ENCODE data around the gene TBC1D16.
"Not testable (repeated sequence)": the region's sequence is repeated elsewhere in the genome, so short reads cannot be mapped to it uniquely, and the experiment has no call there.

Gene TBC1D16

GRCh38 chr17:79910985-79911361, 124.7 kb downstream of the TBC1D16 start:
- no peaks in the 10 kb centered on the region for H3K36me3 ChIP-seq (ENCODE audit: control insufficient read depth, insufficient read depth, low read length)
- H3K4me1 ChIP-seq (ENCODE audit: control insufficient read depth, insufficient read depth, low read length): no peaks in the 10 kb centered on the region
- no peaks in the 10 kb centered on the region for H3K27me3 ChIP-seq (ENCODE audit: control insufficient read depth, insufficient read depth, low read length)
- H3K27ac ChIP-seq (ENCODE audit: low read depth, low read length): no peak overlapping the region
- H3K4me3 ChIP-seq (ENCODE audit: low read length): no peak overlapping the region
- H3K9ac ChIP-seq (ENCODE audit: low read length): no peak overlapping the region

DNA sequence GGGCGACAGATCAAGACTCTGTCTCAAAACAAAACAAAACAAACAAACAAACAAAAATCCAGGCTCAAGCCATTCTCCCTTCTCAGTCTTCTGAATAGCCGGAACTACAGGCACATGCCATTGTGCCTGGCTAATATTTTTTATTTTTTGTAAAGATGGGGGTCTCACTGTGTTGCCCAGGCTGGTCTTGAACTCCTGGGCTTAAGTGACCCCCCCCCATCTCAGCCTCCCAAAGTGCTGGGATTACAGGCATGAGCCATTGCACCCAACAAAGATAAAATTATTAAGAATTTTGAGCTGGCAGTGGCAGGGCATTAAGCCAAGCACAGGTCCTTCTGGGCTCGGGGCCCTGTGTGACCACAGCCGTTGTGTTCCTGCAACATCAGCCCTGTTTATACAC, 126.6 kb downstream of the TBC1D16 start:
- no peaks in the 10 kb centered on the region for H3K4me1 ChIP-seq (ENCODE audit: control insufficient read depth, insufficient read depth, low read length)
- no peaks in the 10 kb centered on the region for H3K27me3 ChIP-seq (ENCODE audit: control insufficient read depth, insufficient read depth, low read length)
- no peak overlapping the region for H3K9ac ChIP-seq (ENCODE audit: low read length)
- no peaks in the 10 kb centered on the region for H3K36me3 ChIP-seq (ENCODE audit: control insufficient read depth, insufficient read depth, low read length)
- no peak overlapping the region for H3K27ac ChIP-seq (ENCODE audit: low read depth, low read length)
- no peak overlapping the region for H3K4me3 ChIP-seq (ENCODE audit: low read length)

DNA sequence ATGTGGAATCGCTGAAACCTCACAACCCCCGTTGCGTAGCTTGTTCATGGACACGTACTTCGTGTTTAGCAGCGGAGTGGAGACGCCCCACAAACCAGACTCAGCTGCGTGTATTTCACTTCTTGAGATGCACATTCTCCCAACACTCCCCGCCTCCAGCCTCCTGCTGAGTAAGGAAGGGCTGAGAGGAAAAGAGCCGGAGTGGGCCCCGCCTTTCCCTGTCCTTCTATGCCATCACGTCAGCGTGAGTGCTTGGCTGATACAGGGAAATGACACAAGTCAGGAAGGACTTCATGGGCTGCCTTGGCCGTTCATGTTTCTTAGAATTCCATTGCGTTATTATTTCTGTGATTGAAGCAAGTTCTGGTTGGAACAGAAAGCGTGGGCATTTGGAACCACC, 127.8 kb downstream of the TBC1D16 start:
- Histone ChIP-seq H3K4me1 (ENCODE audit: control insufficient read depth, insufficient read depth, low read length) (no peaks in the 10 kb centered on the region), H3K4me3 (ENCODE audit: low read length) (no peak overlapping the region)

DNA sequence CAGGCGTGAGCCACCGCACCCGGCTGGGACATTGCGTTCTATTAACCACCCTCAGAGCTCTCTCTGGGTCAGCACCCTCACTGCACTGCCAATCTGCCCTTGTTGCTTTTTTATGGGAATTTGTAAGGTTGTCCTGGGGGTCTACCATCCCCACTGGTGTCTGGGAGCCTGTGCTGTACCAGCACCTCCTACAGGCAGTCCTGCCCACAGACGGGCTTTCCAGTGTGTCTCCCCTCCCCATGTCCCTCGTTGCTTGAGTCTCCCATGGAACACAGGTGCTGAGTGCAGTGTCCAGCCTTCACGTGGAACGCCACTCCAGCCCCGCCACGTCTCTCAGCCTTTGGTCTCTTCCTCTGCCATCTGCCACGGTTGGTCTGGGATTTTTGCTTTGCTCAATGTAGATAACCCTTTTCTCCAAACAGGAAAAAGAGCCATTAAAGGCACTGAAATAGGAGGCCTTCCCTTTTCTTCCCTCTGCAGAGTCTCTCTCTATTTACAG, 128.4 kb downstream of the TBC1D16 start:
- Histone ChIP-seq H3K9ac (ENCODE audit: low read length) (no peak overlapping the region), H3K27ac (ENCODE audit: low read depth, low read length) (no peak overlapping the region), H3K4me3 (ENCODE audit: low read length) (no peak overlapping the region), H3K27me3 (ENCODE audit: control insufficient read depth, insufficient read depth, low read length) (no peaks in the 10 kb centered on the region), H3K4me1 (ENCODE audit: control insufficient read depth, insufficient read depth, low read length) (no peaks in the 10 kb centered on the region), H3K36me3 (ENCODE audit: control insufficient read depth, insufficient read depth, low read length) (no peaks in the 10 kb centered on the region)

More for the DNA sequence above, 127.8 kb downstream of the TBC1D16 start:
- no peak overlapping the region for H3K9ac ChIP-seq (ENCODE audit: low read length)
- H3K36me3 ChIP-seq (ENCODE audit: control insufficient read depth, insufficient read depth, low read length): no peaks in the 10 kb centered on the region
- no peaks in the 10 kb centered on the region for H3K27me3 ChIP-seq (ENCODE audit: control insufficient read depth, insufficient read depth, low read length)
- no peak overlapping the region for H3K27ac ChIP-seq (ENCODE audit: low read depth, low read length)

GRCh38 chr17:79905832-79906231, 129.8 kb downstream of the TBC1D16 start:
- Histone ChIP-seq H3K4me3 (ENCODE audit: low read length) (no peak overlapping the region), H3K4me1 (ENCODE audit: control insufficient read depth, insufficient read depth, low read length) (no peaks in the 10 kb centered on the region), H3K27me3 (ENCODE audit: control insufficient read depth, insufficient read depth, low read length) (no peaks in the 10 kb centered on the region), H3K27ac (ENCODE audit: low read depth, low read length) (no peak overlapping the region), H3K9ac (ENCODE audit: low read length) (no peak overlapping the region), H3K36me3 (ENCODE audit: control insufficient read depth, insufficient read depth, low read length) (no peaks in the 10 kb centered on the region)

DNA sequence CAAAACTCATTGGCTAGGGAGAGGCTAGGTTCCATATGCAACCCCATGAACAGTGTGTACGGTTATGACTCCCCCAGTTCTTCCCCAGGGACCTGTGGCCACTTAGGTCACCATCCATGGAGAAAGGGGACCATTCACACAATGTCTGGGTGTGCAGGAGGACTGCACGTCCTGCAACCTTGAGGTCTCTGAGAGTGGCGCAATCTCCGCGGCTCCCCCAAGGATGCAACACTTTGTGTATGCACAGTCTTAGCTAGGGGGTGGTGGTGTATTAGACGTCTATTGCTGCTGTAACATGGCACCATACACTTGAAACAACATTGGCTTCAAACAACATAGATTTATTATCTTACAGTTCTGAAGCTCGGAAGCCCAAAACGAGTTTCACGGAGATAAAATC, 130.8 kb downstream of the TBC1D16 start:
- Histone ChIP-seq H3K4me3 (ENCODE audit: low read length) (no peak overlapping the region), H3K27me3 (ENCODE audit: control insufficient read depth, insufficient read depth, low read length) (no peaks in the 10 kb centered on the region), H3K4me1 (ENCODE audit: control insufficient read depth, insufficient read depth, low read length) (no peaks in the 10 kb centered on the region)

GRCh38 chr17:79902146-79902791, 133.4 kb downstream of the TBC1D16 start:
- Histone ChIP-seq H3K4me1 (ENCODE audit: control insufficient read depth, insufficient read depth, low read length) (no peaks in the 10 kb centered on the region), H3K27ac (ENCODE audit: low read depth, low read length) (no peak overlapping the region), H3K9ac (ENCODE audit: low read length) (no peak overlapping the region), H3K27me3 (ENCODE audit: control insufficient read depth, insufficient read depth, low read length) (no peaks in the 10 kb centered on the region), H3K4me3 (ENCODE audit: low read length) (no peak overlapping the region), H3K36me3 (ENCODE audit: control insufficient read depth, insufficient read depth, low read length) (no peaks in the 10 kb centered on the region)

More for the DNA sequence above, 130.8 kb downstream of the TBC1D16 start:
- Histone ChIP-seq H3K27ac (ENCODE audit: low read depth, low read length) (no peak overlapping the region), H3K36me3 (ENCODE audit: control insufficient read depth, insufficient read depth, low read length) (no peaks in the 10 kb centered on the region), H3K9ac (ENCODE audit: low read length) (no peak overlapping the region)

GRCh38 chr17:79901131-79901530, 134.5 kb downstream of the TBC1D16 start:
- no peaks in the 10 kb centered on the region for H3K4me1 ChIP-seq (ENCODE audit: control insufficient read depth, insufficient read depth, low read length)
- H3K27me3 ChIP-seq (ENCODE audit: control insufficient read depth, insufficient read depth, low read length): no peaks in the 10 kb centered on the region
- no peaks in the 10 kb centered on the region for H3K36me3 ChIP-seq (ENCODE audit: control insufficient read depth, insufficient read depth, low read length)
- no peak overlapping the region for H3K27ac ChIP-seq (ENCODE audit: low read depth, low read length)
- H3K4me3 ChIP-seq (ENCODE audit: low read length): no peak overlapping the region
- no peak overlapping the region for H3K9ac ChIP-seq (ENCODE audit: low read length)

DNA sequence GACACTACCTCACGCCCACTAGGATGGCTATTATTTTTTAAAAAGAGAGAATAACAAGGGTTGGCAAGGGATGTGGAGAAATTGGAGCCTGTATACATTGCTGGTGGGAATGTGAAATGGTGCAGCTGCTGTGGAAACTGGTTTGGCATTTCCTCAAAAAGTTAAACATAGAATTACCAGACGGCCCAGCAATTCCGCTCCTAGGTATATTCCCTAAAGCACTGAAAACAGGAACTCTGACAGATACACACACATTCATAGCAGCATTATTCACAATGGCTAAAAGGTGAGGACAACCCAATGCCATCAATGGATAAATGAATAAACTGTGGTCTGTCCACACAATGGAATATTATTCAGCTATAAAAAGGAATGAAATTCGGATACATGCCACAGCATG, 136.1 kb downstream of the TBC1D16 start:
- no peak overlapping the region for H3K9ac ChIP-seq (ENCODE audit: low read length)
- H3K4me3 ChIP-seq (ENCODE audit: low read length): no peak overlapping the region
- no peaks in the 10 kb centered on the region for H3K27me3 ChIP-seq (ENCODE audit: control insufficient read depth, insufficient read depth, low read length)
- H3K4me1 ChIP-seq (ENCODE audit: control insufficient read depth, insufficient read depth, low read length): no peaks in the 10 kb centered on the region
- no peak overlapping the region for H3K27ac ChIP-seq (ENCODE audit: low read depth, low read length)
- H3K36me3 ChIP-seq (ENCODE audit: control insufficient read depth, insufficient read depth, low read length): no peaks in the 10 kb centered on the region

DNA sequence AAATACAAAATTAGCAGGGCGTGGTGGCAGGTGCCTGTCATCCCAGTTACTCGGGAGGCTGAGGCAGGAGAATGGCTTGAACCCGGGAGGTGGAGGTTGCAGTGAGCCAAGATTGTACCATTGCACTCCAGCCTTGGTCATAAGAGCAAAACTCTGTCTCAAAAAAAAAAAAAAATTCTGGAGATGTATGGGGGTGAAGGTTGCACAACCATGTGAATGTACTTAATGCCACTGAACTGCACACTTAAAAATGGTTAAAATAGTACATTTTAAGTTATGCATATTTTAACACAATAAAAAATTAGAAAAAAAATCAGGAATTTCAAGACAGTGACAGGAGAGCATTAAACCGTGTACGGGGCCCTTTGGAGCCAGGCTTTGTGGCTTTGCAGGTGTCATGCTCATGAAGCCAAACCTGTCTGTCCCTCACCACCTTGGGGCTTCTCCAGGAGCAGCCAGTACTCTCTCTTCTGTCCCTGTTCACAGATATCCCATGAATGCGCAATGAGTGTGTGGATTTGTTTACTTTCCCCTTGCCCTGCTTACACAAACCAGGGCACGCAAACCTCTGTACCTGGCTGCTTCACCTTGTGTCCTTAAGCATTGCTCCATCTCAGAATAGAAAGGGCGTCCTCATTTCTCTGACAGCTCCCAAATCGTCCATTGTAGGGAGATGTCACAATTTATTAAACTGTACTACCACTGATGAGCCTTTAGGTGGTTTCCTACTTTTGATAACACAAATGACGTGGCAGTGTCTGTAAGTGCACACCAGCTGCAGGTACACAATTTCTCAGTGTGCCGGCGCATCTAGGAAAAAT, 138.2 kb downstream of the TBC1D16 start:
- Histone ChIP-seq H3K4me3 (ENCODE audit: low read length) (no peak overlapping the region), H3K4me1 (ENCODE audit: control insufficient read depth, insufficient read depth, low read length) (no peaks in the 10 kb centered on the region), H3K9ac (ENCODE audit: low read length) (no peak overlapping the region), H3K27ac (ENCODE audit: low read depth, low read length) (no peak overlapping the region), H3K36me3 (ENCODE audit: control insufficient read depth, insufficient read depth, low read length) (no peaks in the 10 kb centered on the region), H3K27me3 (ENCODE audit: control insufficient read depth, insufficient read depth, low read length) (no peaks in the 10 kb centered on the region)

GRCh38 chr17:79893457-79893856, 142.2 kb downstream of the TBC1D16 start:
- not testable (repeated sequence) for H3K4me1 ChIP-seq (ENCODE audit: control insufficient read depth, insufficient read depth, low read length); H3K36me3 ChIP-seq (ENCODE audit: control insufficient read depth, insufficient read depth, low read length); H3K9ac ChIP-seq (ENCODE audit: low read length); H3K27ac ChIP-seq (ENCODE audit: low read depth, low read length); H3K27me3 ChIP-seq (ENCODE audit: control insufficient read depth, insufficient read depth, low read length); H3K4me3 ChIP-seq (ENCODE audit: low read length)

GRCh38 chr17:79892457-79893241, 143.0 kb downstream of the TBC1D16 start:
- H3K9ac ChIP-seq (ENCODE audit: low read length): no peak overlapping the region
- H3K4me1 ChIP-seq (ENCODE audit: control insufficient read depth, insufficient read depth, low read length): peaks cover 2% of the 10 kb centered on the region
- H3K27ac ChIP-seq (ENCODE audit: low read depth, low read length): no peak overlapping the region
- no peak overlapping the region for H3K4me3 ChIP-seq (ENCODE audit: low read length)
- peaks cover 3% of the 10 kb centered on the region for H3K27me3 ChIP-seq (ENCODE audit: control insufficient read depth, insufficient read depth, low read length)
- no peaks in the 10 kb centered on the region for H3K36me3 ChIP-seq (ENCODE audit: control insufficient read depth, insufficient read depth, low read length)
